NCI-H524 treated with DMSO at 0.1 percent for 48 hours (cell line): ENCODE data around the gene HOXB7.

Experiments used
- DNase-seq: peaks from one replicate; lab custom pipeline; 2025; lab: John Stamatoyannopoulos, UW

The HOXB7 gene

GRCh38 chr17:48636177-48637018, 25.6 kb upstream of the HOXB7 start:
- DNase-seq, result no peak

- DNase-seq, result no peak
Measured at GRCh38 chr17:48634493-48635208, 23.8 kb upstream of the HOXB7 start.

GRCh38 chr17:48633266-48633677, 22.5 kb upstream of the HOXB7 start:
- no peak for DNase-seq

GRCh38 chr17:48632579-48633265, 21.9 kb upstream of the HOXB7 start:
- no peak for DNase-seq

- no peak for DNase-seq
Measured at GRCh38 chr17:48631693-48632578, 21.1 kb upstream of the HOXB7 start.

- DNase-seq, result no peak
Measured at GRCh38 chr17:48630925-48631692, 20.3 kb upstream of the HOXB7 start.

- no peak for DNase-seq
Measured at GRCh38 chr17:48630009-48630924, 19.4 kb upstream of the HOXB7 start.

GRCh38 chr17:48629411-48629759, 18.6 kb upstream of the HOXB7 start:
- no peak for DNase-seq

GRCh38 chr17:48628649-48629410, 18.0 kb upstream of the HOXB7 start:
- no peak for DNase-seq

GRCh38 chr17:48627623-48628521, 17.1 kb upstream of the HOXB7 start:
- no peak for DNase-seq

GRCh38 chr17:48627118-48627597, 16.3 kb upstream of the HOXB7 start:
- DNase-seq, result no peak

- DNase-seq, result no peak
Measured at GRCh38 chr17:48626245-48627117, 15.7 kb upstream of the HOXB7 start, which contains the start of gene HOXB9. Gene HOXB9, minus strand, starts transcription at chr17:48626358. Its CDS starts 89 bp downstream, at chr17:48626269.

- DNase-seq, result no peak
Measured at GRCh38 chr17:48625495-48626244, 14.9 kb upstream of the HOXB7 start.

- DNase-seq, result no peak
Measured at GRCh38 chr17:48624544-48625494, 14.0 kb upstream of the HOXB7 start.

GRCh38 chr17:48624118-48624517, 13.3 kb upstream of the HOXB7 start:
- DNase-seq, result no peak
